ENCODE results near the gene CCT2. TPM values are rescaled to one million over a fixed set of nuclear protein-coding genes. Genes with fewer than 3 reads are reported as not detected.

The CCT2 gene
- total RNA-seq, 1 experiment from 2014 or later = 398 TPM

DNA sequence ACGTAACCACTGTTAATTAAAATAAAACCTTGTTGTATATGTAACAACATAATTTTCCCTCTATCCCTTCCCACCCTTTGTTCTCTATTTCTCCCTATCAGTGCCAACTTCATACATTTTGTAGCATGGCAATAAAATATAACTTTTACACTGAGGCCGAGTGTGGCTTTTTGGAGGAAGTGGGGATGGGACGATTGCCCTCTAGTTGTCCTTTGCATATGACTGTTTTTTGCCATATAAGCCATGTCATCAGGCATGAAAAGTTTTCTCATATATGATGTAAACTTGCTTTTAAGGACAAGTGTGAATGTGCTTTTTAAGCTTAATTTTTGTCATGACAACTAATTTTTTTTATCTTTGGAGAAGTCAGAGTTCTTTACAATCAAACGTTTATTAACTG lies 6.2 kb upstream of the CCT2 start:
- intact Hi-C loops (cut with micrococcal nuclease) = loop anchor here (10.0 kb wide), 1 partner anchor 424 kb away; no protein-coding TSS in a partner anchor
- POLR2A ChIA-PET = interaction anchor here (1.7 kb wide), 1 partner anchor 8 kb away, joined by 3 read pairs; no protein-coding TSS in a partner anchor
- ATAC-seq = no peak

More for the DNA sequence above, 6.2 kb upstream of the CCT2 start:
- H2AFZ ChIP-seq (ENCODE audit: low read depth, low read length, poor library complexity, severe bottlenecking) = no peak overlapping the region
- no peaks in the 10 kb centered on the region for H4K20me1 ChIP-seq (ENCODE audit: insufficient read depth)
- no peak for DNase-seq (ENCODE audit: low read depth, low spot score)
- ChIA-PET CTCF (interaction anchor here (2.7 kb wide), 1 partner anchor 8 kb away, joined by 20 read pairs; no protein-coding TSS in a partner anchor), RAD21 (ENCODE audit: low non-redundant PET in 1 of 2, low total read pairs in 2 of 2, uncharacterized antibody in 2 of 2, unreplicated experiment in 2 of 2) (no interaction called here)
- no peaks in the 10 kb centered on the region for H3K9me3 ChIP-seq (ENCODE audit: control insufficient read depth in 1 of 2, insufficient read depth in 1 of 2, low read depth in 1 of 2, low read length in 2 of 2)
- no peak overlapping the region for H3K4me2 ChIP-seq (ENCODE audit: low read length)
- no peaks in the 10 kb centered on the region for H3K27me3 ChIP-seq (ENCODE audit: insufficient read depth, low read length)
- H3K27ac ChIP-seq (ENCODE audit: low read depth, low read length) = no peak overlapping the region
- H3K79me2 ChIP-seq (ENCODE audit: insufficient read depth, low read length) = 0 out of 2 replicates have a peak, but pooled peaks cover under 1% of the 10 kb centered on the region
- H3K4me1 ChIP-seq (ENCODE audit: control insufficient read depth in 1 of 2, insufficient read depth in 2 of 2, low read length in 2 of 2) = no peaks in the 10 kb centered on the region
- H3K9me2 ChIP-seq (ENCODE audit: insufficient read depth) = no peaks in the 10 kb centered on the region
- no TSS peak for BruUV-seq (replicated peaks)
- TF ChIP-seq CBX3 (IDR thresholded peaks at IDR 0.05; ENCODE audit: low read depth) (no peak), ELF1 (IDR thresholded peaks at IDR 0.05; ENCODE audit: borderline replicate concordance, low read depth) (no peak), JUND (IDR thresholded peaks at IDR 0.05) (no peak), TCF7L2 (IDR thresholded peaks at IDR 0.05; ENCODE audit: borderline replicate concordance, extremely low read depth, insufficient read depth, insufficient read length) (no peak), SRF (IDR thresholded peaks at IDR 0.05; ENCODE audit: low read depth) (no peak), SIN3A (IDR thresholded peaks at IDR 0.05; ENCODE audit: low read depth) (no peak), ZNF274 (IDR thresholded peaks at IDR 0.05; ENCODE audit: low read depth, low read length) (no peak), CEBPB (IDR thresholded peaks at IDR 0.05; ENCODE audit: low read depth) (no peak), SP1 (IDR thresholded peaks at IDR 0.05; ENCODE audit: low read depth) (no peak), RAD21 (IDR thresholded peaks at IDR 0.05; ENCODE audit: low read depth) (no peak), EGR1 (IDR thresholded peaks at IDR 0.05; ENCODE audit: low read depth) (no peak), POLR2AphosphoS5 (IDR thresholded peaks at IDR 0.05; ENCODE audit: low read depth, low read length) (no peak)
- TF ChIP-seq, protein P1, sequence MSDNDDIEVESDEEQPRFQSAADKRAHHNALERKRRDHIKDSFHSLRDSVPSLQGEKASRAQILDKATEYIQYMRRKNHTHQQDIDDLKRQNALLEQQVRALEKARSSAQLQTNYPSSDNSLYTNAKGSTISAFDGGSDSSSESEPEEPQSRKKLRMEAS (IDR thresholded peaks at IDR 0.05) = no peak
- TF ChIP-seq, protein P2, sequence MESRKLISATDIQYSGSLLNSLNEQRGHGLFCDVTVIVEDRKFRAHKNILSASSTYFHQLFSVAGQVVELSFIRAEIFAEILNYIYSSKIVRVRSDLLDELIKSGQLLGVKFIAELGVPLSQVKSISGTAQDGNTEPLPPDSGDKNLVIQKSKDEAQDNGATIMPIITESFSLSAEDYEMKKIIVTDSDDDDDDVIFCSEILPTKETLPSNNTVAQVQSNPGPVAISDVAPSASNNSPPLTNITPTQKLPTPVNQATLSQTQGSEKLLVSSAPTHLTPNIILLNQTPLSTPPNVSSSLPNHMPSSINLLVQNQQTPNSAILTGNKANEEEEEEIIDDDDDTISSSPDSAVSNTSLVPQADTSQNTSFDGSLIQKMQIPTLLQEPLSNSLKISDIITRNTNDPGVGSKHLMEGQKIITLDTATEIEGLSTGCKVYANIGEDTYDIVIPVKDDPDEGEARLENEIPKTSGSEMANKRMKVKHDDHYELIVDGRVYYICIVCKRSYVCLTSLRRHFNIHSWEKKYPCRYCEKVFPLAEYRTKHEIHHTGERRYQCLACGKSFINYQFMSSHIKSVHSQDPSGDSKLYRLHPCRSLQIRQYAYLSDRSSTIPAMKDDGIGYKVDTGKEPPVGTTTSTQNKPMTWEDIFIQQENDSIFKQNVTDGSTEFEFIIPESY (IDR thresholded peaks at IDR 0.05; ENCODE audit: extremely low read depth, insufficient replicate concordance, low read length) = no peak
- TF ChIP-seq, protein P3, sequence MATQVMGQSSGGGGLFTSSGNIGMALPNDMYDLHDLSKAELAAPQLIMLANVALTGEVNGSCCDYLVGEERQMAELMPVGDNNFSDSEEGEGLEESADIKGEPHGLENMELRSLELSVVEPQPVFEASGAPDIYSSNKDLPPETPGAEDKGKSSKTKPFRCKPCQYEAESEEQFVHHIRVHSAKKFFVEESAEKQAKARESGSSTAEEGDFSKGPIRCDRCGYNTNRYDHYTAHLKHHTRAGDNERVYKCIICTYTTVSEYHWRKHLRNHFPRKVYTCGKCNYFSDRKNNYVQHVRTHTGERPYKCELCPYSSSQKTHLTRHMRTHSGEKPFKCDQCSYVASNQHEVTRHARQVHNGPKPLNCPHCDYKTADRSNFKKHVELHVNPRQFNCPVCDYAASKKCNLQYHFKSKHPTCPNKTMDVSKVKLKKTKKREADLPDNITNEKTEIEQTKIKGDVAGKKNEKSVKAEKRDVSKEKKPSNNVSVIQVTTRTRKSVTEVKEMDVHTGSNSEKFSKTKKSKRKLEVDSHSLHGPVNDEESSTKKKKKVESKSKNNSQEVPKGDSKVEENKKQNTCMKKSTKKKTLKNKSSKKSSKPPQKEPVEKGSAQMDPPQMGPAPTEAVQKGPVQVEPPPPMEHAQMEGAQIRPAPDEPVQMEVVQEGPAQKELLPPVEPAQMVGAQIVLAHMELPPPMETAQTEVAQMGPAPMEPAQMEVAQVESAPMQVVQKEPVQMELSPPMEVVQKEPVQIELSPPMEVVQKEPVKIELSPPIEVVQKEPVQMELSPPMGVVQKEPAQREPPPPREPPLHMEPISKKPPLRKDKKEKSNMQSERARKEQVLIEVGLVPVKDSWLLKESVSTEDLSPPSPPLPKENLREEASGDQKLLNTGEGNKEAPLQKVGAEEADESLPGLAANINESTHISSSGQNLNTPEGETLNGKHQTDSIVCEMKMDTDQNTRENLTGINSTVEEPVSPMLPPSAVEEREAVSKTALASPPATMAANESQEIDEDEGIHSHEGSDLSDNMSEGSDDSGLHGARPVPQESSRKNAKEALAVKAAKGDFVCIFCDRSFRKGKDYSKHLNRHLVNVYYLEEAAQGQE (IDR thresholded peaks at IDR 0.05; ENCODE audit: low read depth) = no peak
- TF ChIP-seq, protein P4, sequence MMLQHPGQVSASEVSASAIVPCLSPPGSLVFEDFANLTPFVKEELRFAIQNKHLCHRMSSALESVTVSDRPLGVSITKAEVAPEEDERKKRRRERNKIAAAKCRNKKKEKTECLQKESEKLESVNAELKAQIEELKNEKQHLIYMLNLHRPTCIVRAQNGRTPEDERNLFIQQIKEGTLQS (IDR thresholded peaks at IDR 0.05) = no peak
- TF ChIP-seq, protein P5, sequence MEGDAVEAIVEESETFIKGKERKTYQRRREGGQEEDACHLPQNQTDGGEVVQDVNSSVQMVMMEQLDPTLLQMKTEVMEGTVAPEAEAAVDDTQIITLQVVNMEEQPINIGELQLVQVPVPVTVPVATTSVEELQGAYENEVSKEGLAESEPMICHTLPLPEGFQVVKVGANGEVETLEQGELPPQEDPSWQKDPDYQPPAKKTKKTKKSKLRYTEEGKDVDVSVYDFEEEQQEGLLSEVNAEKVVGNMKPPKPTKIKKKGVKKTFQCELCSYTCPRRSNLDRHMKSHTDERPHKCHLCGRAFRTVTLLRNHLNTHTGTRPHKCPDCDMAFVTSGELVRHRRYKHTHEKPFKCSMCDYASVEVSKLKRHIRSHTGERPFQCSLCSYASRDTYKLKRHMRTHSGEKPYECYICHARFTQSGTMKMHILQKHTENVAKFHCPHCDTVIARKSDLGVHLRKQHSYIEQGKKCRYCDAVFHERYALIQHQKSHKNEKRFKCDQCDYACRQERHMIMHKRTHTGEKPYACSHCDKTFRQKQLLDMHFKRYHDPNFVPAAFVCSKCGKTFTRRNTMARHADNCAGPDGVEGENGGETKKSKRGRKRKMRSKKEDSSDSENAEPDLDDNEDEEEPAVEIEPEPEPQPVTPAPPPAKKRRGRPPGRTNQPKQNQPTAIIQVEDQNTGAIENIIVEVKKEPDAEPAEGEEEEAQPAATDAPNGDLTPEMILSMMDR (IDR thresholded peaks at IDR 0.05 in 2 of 3, conservative IDR thresholded peaks at IDR 0.05 in 1 of 3; ENCODE audit: borderline replicate concordance in 1 of 3, insufficient read depth in 1 of 3, low read depth in 2 of 3, low read length in 2 of 3) = no peak
- no peak overlapping the region for H3K4me3 ChIP-seq (replicated peaks in 1 of 2; ENCODE audit: low read depth in 1 of 2, low read length in 2 of 2)
- no peak overlapping the region for H3K9ac ChIP-seq (ENCODE audit: low read length)
- H3K36me3 ChIP-seq (ENCODE audit: control insufficient read depth in 1 of 2, insufficient read depth in 2 of 2, low read length in 2 of 2) = peaks cover 12 to 15% of the 10 kb centered on the region in 2 experiments; a peak in 2 of 4 replicates
